Large intestine (tissue), 3 donors: ENCODE results near the gene IFI16. TPM values are rescaled to one million over a fixed set of nuclear protein-coding genes. Genes with fewer than 3 reads are reported as not detected.
A peak's percentile ranks its signal among the peaks of the same experiment; 100 is the strongest.
"Not testable (repeated sequence)": the region's sequence is repeated elsewhere in the genome, so short reads cannot be mapped to it uniquely, and the experiment has no call there.

ENCODE experiments used
- DNase-seq, 2 donors: peaks; one replicate each; pipeline versions ENCODE4 v3.0.0 to v3.0.0-alpha.2; 2013
- H3K27ac ChIP-seq: one replicate; pipeline ENCODE4 v1.5.1; 2013; ENCODE audit warnings: low read length
- H3K27me3 ChIP-seq: 2 replicates; pipeline ENCODE4 v1.6.1; 2013; ENCODE audit warnings: low read length; ENCODE audit not compliant: control insufficient read depth, insufficient read depth
- H3K36me3 ChIP-seq: 2 replicates; pipeline ENCODE4 v1.6.1; 2013; ENCODE audit warnings: low read length; ENCODE audit not compliant: control insufficient read depth, insufficient read depth
- H3K4me1 ChIP-seq: one replicate; pipeline ENCODE4 v1.6.1; 2013; ENCODE audit warnings: low read length; ENCODE audit not compliant: control insufficient read depth, insufficient read depth
- H3K4me3 ChIP-seq: one replicate; pipeline ENCODE4 v1.5.1; 2013; ENCODE audit warnings: low read length
- H3K9me3 ChIP-seq: one replicate; pipeline ENCODE4 v1.6.1; 2013; ENCODE audit warnings: mild to moderate bottlenecking, low read depth, low read length, moderate library complexity; ENCODE audit not compliant: control insufficient read depth
- WGBS: methylation state at CpG from one replicate; pipeline ENCODE4 v1.1.5; 2013; ENCODE audit warnings: low lambda C conversion rate; ENCODE audit not compliant: insufficient coverage; 5-methylcytosine and 5-hydroxymethylcytosine counted together
- polyA plus RNA-seq: library from polyadenylated mRNA; unstranded; fragments of 120-200 nt; gene quantifications from one replicate; pipeline ENCODE4 v1.2.1, GENCODE V29; 2013

The IFI16 gene
- polyA plus RNA-seq, 1 donor: 56.5 TPM

- no peaks in the 10 kb centered on the region for H3K4me1 ChIP-seq
- no peaks in the 10 kb centered on the region for H3K27me3 ChIP-seq
- H3K9me3 ChIP-seq: no peaks in the 10 kb centered on the region
- H3K4me3 ChIP-seq: no peak overlapping the region
- peaks cover 42% of the 10 kb centered on the region for H3K36me3 ChIP-seq
- peak in 1 of 2 donors; percentile 60 for DNase-seq
- 86% methylated on average over 4 of the region's 4 CpGs for WGBS
- H3K27ac ChIP-seq: peak overlapping the region; percentile 54
Observed at GRCh38 chr1:159015440-159015909, 5.8 kb downstream of the IFI16 start.

- no CpG with 5 or more reads among the region's 10 CpGs for WGBS
- no peak overlapping the region for H3K27ac ChIP-seq
- H3K27me3 ChIP-seq: no peaks in the 10 kb centered on the region
- peaks cover 29% of the 10 kb centered on the region for H3K36me3 ChIP-seq
- H3K4me3 ChIP-seq: no peak overlapping the region
- DNase-seq: no peak
- H3K4me1 ChIP-seq: no peaks in the 10 kb centered on the region
- H3K9me3 ChIP-seq: no peaks in the 10 kb centered on the region
Observed at GRCh38 chr1:159023723-159024122, 14.0 kb downstream of the IFI16 start.

GRCh38 chr1:159025043-159025442 is 15.3 kb downstream of the IFI16 start:
- no peak for DNase-seq
- Histone ChIP-seq H3K36me3 (peaks cover 26% of the 10 kb centered on the region), H3K4me3 (no peak overlapping the region), H3K27ac (no peak overlapping the region), H3K9me3 (no peaks in the 10 kb centered on the region), H3K4me1 (no peaks in the 10 kb centered on the region), H3K27me3 (no peaks in the 10 kb centered on the region)
- WGBS: no CpG with 5 or more reads among the region's 7 CpGs

GRCh38 chr1:159026841-159027240 is 17.1 kb downstream of the IFI16 start:
- H3K27ac ChIP-seq, H3K9me3 ChIP-seq, DNase-seq, H3K4me1 ChIP-seq, H3K27me3 ChIP-seq, H3K4me3 ChIP-seq: not testable (repeated sequence)
- no CpG with 5 or more reads among the region's 2 CpGs for WGBS
- H3K36me3 ChIP-seq: peaks cover 35% of the 10 kb centered on the region

GRCh38 chr1:159030311-159030710 is 20.6 kb downstream of the IFI16 start:
- no peak for DNase-seq
- peaks cover 45% of the 10 kb centered on the region for H3K36me3 ChIP-seq

GRCh38 chr1:159030877-159031447 is 21.3 kb downstream of the IFI16 start:
- no CpG with 5 or more reads among the region's 3 CpGs for WGBS
- Histone ChIP-seq H3K4me1 (no peaks in the 10 kb centered on the region), H3K27me3 (no peaks in the 10 kb centered on the region), H3K36me3 (peaks cover 49% of the 10 kb centered on the region), H3K27ac (no peak overlapping the region), H3K9me3 (no peaks in the 10 kb centered on the region), H3K4me3 (no peak overlapping the region)
- DNase-seq: no peak

More at GRCh38 chr1:159030311-159030710, 20.6 kb downstream of the IFI16 start:
- H3K27me3 ChIP-seq: no peaks in the 10 kb centered on the region
- no peaks in the 10 kb centered on the region for H3K9me3 ChIP-seq
- H3K4me1 ChIP-seq: no peaks in the 10 kb centered on the region
- H3K27ac ChIP-seq: no peak overlapping the region
- WGBS: no CpG with 5 or more reads among the region's 1 CpG
- no peak overlapping the region for H3K4me3 ChIP-seq

- Histone ChIP-seq H3K9me3 (no peaks in the 10 kb centered on the region), H3K27ac (no peak overlapping the region), H3K27me3 (no peaks in the 10 kb centered on the region), H3K4me1 (no peaks in the 10 kb centered on the region), H3K4me3 (no peak overlapping the region), H3K36me3 (peaks cover 42% of the 10 kb centered on the region)
- WGBS: 100% methylated on average over 1 of the region's 1 CpG
- DNase-seq: no peak
Observed at GRCh38 chr1:159040206-159040605, 30.5 kb downstream of the IFI16 start.

- Histone ChIP-seq H3K27ac (no peak overlapping the region), H3K27me3 (no peaks in the 10 kb centered on the region), H3K36me3 (peaks cover 37% of the 10 kb centered on the region), H3K4me3 (no peak overlapping the region), H3K4me1 (no peaks in the 10 kb centered on the region), H3K9me3 (no peaks in the 10 kb centered on the region)
- 100% methylated on average over 1 of the region's 7 CpGs for WGBS
- DNase-seq: no peak
Observed at GRCh38 chr1:159040893-159041724, 31.4 kb downstream of the IFI16 start.

- not testable (repeated sequence) for DNase-seq, H3K4me3 ChIP-seq, H3K9me3 ChIP-seq, H3K4me1 ChIP-seq, H3K27me3 ChIP-seq, H3K27ac ChIP-seq
- WGBS: no CpG with 5 or more reads among the region's 1 CpG
- peaks cover 18% of the 10 kb centered on the region for H3K36me3 ChIP-seq
Observed at GRCh38 chr1:159046486-159046885, 36.8 kb downstream of the IFI16 start.

GRCh38 chr1:159051436-159051835 is 41.7 kb downstream of the IFI16 start:
- no peaks in the 10 kb centered on the region for H3K4me1 ChIP-seq
- H3K27ac ChIP-seq: no peak overlapping the region
- no peaks in the 10 kb centered on the region for H3K27me3 ChIP-seq
- H3K9me3 ChIP-seq: no peaks in the 10 kb centered on the region
- H3K36me3 ChIP-seq: peaks cover 54% of the 10 kb centered on the region
- DNase-seq: no peak
- no peak overlapping the region for H3K4me3 ChIP-seq
- WGBS: 83% methylated on average over 1 of the region's 2 CpGs
